ENCODE data around the gene PRC1.
"Not testable (repeated sequence)": the region's sequence is repeated elsewhere in the genome, so short reads cannot be mapped to it uniquely, and the experiment has no call there.

Gene PRC1

DNA sequence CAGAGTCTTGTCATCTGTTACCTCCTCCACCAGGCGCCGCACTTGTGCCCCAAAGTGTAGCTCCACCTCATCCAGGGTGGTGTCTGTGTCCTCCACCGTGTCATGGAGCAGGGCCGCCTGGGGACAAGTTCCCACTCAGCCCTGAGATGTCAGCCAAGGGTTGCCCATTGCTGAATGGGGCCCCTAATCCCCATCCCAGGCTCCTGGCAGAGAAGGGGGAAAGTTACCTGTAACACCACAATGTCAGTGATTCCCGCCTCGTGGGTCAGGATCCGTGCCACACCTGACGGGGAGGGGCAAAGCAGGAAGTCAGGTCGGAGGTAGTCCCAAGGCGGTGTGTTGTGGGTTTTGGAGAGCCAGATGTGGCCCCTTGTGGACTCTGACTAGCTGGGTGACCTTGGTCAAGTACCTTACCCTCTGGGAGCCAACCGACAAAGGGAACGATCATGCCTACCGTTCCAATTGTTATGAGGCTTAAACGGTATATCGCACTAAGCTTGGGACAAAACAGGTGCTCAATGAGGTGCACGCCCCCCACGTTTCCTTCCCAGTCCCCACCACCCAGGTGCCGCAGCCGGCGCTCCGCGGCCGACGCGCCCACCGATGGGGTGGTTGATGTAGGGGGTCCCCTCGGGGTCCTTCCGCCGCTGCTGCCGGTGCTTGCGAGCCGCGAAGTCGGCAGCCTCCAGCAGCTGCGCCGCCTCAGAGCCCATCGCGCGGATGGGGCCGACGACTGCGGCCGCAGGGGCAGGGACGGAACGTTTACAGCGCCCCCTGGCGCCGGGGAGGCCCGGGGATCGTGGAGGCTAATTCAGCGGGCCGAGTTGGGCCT is 62.3 kb downstream of the PRC1 start, which contains the start of gene HDDC3:
HDDC3 (minus strand) TSS at position 722 of the 832 bp plus-strand sequence; CDS start at position 713, 9 bp downstream.
- DNase-seq: peak; percentile 87

GRCh38 chr15:90931575-90931827 is 62.8 kb downstream of the PRC1 start:
- DNase-seq: no peak

GRCh38 chr15:90930861-90931574 is 63.3 kb downstream of the PRC1 start:
- DNase-seq: no peak

DNA sequence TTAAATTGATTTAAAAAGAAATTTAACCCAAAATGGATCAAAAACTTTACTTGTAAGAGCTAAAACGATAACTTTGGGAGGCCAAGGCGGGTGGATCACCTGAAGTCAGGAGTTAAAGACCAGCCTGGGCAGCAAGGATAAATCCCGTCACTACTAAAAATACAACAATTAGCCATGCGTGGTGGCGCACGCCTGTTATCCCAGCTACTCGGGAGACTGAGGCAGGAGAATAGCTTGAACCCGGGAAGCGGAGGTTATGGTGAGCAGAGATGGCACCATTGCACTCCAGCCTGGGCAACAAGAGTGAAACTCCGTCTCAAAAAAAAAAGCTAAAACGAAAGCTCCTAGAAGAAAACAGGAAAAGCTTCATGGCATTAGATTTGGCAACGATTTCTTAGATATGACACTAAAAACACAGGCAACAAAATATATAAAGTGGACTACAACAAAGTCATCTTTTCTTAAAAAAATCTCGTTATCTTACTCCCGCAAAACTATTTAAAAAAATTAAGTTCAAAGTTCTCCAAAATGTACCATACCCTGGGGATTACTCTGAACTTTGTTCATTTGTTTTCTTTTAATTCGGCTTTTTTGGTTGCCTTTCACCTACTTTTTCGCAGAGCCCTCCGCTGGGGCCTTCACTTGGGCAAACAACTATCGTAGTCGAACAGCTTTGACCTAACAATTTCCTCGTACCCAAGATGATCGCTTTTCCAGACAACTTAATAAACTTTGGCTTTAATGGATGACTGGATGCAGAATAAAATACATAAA is 64.9 kb downstream of the PRC1 start:
- no peak for DNase-seq

GRCh38 chr15:90928106-90928505 is 66.2 kb downstream of the PRC1 start:
- DNase-seq: not testable (repeated sequence)

GRCh38 chr15:90926766-90927165 is 67.6 kb downstream of the PRC1 start:
- not testable (repeated sequence) for DNase-seq

GRCh38 chr15:90924375-90924774 is 70.0 kb downstream of the PRC1 start:
- DNase-seq: no peak

- not testable (repeated sequence) for DNase-seq
Measured at GRCh38 chr15:90922712-90923322, 71.5 kb downstream of the PRC1 start.

GRCh38 chr15:90921887-90922286 is 72.4 kb downstream of the PRC1 start:
- DNase-seq: no peak

DNA sequence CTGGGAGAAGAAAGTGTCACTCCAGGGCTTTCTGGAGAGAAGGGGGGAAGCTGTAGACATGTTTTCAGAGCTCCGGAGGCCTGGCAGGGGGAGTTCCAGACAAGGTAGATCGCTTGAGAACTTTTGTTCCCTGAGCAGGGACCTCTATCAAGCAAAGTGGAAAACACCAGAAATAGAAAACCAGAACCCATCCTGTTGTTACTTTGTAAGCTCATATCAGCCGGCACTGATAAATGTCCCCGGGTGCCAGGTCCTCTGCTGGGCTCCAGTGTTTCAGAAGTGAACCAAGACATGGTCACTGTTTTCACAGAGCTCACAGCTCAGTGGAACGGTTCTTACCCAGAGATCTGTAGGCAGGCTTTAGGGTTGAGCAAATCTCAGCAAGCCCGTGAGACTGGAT is 75.5 kb downstream of the PRC1 start:
- DNase-seq: no peak

GRCh38 chr15:90918034-90918788 is 76.1 kb downstream of the PRC1 start:
- DNase-seq: no peak

- no peak for DNase-seq
Measured at GRCh38 chr15:90917569-90917968, 76.8 kb downstream of the PRC1 start.

GRCh38 chr15:90916461-90916860 is 77.9 kb downstream of the PRC1 start:
- DNase-seq: no peak

All from effector CD4-positive, alpha-beta T cell (primary cell).